ENCODE results near the gene TSPAN9. TPM values are rescaled to one million over a fixed set of nuclear protein-coding genes. Genes with fewer than 3 reads are reported as not detected.
A peak's percentile ranks its signal among the peaks of the same experiment; 100 is the strongest.

TSPAN9 gene
- total and polyA plus RNA-seq, 11 donors = 70.0 to 387 (median 151) TPM

DNA sequence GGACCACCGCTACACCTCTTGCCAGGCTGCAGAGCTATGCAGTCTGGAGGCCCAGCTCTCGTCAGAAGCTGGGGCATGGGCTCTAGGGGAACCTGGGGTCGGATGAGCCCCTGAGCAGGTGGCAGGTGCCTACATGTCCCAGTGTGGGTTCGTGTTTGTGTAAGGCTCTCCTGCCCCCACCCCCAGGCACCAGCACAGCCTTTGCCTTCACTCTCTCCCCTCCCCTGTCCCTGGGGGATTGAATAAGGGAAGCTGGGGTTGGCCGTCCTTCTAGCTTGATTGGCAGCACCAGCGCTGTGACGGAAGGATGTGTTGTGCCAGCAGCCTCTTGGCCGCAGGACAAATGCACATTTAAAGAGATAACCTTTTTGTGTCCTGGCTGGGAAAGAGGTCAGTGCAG lies 34.8 kb upstream of the TSPAN9 start:
- ATAC-seq (peak; percentile 22 to 49 (median 40)), DNase-seq (peak in 4 of 5 donors; percentile 60 to 83 (median 78))
- TF ChIP-seq, protein P1, sequence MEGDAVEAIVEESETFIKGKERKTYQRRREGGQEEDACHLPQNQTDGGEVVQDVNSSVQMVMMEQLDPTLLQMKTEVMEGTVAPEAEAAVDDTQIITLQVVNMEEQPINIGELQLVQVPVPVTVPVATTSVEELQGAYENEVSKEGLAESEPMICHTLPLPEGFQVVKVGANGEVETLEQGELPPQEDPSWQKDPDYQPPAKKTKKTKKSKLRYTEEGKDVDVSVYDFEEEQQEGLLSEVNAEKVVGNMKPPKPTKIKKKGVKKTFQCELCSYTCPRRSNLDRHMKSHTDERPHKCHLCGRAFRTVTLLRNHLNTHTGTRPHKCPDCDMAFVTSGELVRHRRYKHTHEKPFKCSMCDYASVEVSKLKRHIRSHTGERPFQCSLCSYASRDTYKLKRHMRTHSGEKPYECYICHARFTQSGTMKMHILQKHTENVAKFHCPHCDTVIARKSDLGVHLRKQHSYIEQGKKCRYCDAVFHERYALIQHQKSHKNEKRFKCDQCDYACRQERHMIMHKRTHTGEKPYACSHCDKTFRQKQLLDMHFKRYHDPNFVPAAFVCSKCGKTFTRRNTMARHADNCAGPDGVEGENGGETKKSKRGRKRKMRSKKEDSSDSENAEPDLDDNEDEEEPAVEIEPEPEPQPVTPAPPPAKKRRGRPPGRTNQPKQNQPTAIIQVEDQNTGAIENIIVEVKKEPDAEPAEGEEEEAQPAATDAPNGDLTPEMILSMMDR (IDR thresholded peaks at IDR 0.05) = no peak
- TF ChIP-seq POLR2A (IDR thresholded peaks at IDR 0.05) = no peak
- Histone ChIP-seq H3K27me3 (peaks cover 0 to 2% (median 0%) of the 10 kb centered on the region in 9 donors), H3K4me3 (no peak overlapping the region), H3K36me3 (peaks cover 0 to 31% (median 9%) of the 10 kb centered on the region in 9 donors), H3K27ac (peak overlapping the region in 4 of 12 donors; percentile 8 to 35 (median 14)), H3K9me3 (no peaks in the 10 kb centered on the region), H3K4me1 (peaks cover 0 to 26% (median 6%) of the 10 kb centered on the region in 12 donors)
- intact Hi-C loops (cut with DNase I) = no loop called here
- WGBS, 4 donors = 34 to 40% (median 37%) methylated on average over 8 of the region's 8 CpGs

DNA sequence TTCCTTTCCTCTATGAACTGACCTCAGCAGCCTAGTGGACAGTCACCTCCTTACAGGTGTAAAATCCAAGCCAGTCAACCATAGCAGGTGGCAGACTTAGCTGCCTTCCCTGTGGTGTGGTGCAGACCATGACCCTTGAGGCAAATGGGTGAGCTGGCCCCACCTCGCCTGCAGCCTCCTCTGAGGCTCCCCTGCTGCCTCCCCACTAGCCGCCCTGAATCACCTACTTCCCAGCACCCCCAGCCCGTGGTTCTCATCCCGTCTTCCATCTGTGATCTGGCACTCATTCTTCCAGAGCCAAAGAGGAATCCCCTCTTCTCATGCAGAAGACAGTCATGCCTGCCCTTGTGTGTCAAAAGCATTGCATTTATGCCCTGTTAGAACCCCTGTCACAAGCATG lies 34.4 kb upstream of the TSPAN9 start:
- intact Hi-C loops (cut with DNase I) = no loop called here
- WGBS, 4 donors = 84 to 90% (median 89%) methylated on average over 3 to 4 of the region's 4 CpGs
- no peak for TF ChIP-seq POLR2A (IDR thresholded peaks at IDR 0.05)
- TF ChIP-seq, protein P1 (IDR thresholded peaks at IDR 0.05) = no peak
- Histone ChIP-seq H3K4me1 (peaks cover 0 to 30% (median 8%) of the 10 kb centered on the region in 12 donors), H3K4me3 (no peak overlapping the region), H3K36me3 (peaks cover 0 to 28% (median 9%) of the 10 kb centered on the region in 9 donors), H3K27me3 (peaks cover 0 to 2% (median 0%) of the 10 kb centered on the region in 9 donors), H3K9me3 (no peaks in the 10 kb centered on the region), H3K27ac (peak overlapping the region in 1 of 12 donors; percentile 1)
- DNase-seq (peak in 1 of 5 donors; percentile 22), ATAC-seq (no peak)

DNA sequence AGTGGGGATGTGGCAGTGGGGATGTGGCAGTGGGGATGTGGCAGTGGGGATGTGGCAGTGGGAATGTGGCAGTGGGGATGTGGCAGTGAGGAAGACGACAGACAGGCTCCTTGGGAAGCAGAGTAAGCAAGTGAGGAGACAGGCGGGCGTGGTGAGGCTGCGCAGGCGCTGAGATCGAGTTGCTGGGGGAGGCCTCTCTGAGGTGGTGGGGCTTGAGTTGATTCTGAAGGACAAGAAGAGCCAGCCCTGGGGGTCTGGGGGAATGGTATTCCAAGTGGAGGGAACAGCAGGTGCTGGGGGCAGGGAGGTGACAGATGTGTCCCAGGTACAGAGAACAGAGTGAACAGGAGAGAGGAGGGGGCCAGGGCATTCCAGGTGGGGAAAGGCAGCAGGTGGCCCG lies 33.8 kb upstream of the TSPAN9 start:
- Histone ChIP-seq H3K27ac (no peak overlapping the region), H3K27me3 (peaks cover 0 to 2% (median 0%) of the 10 kb centered on the region in 9 donors), H3K36me3 (peaks cover 0 to 23% (median 6%) of the 10 kb centered on the region in 9 donors), H3K4me3 (no peak overlapping the region), H3K9me3 (no peaks in the 10 kb centered on the region), H3K4me1 (peaks cover 0 to 35% (median 10%) of the 10 kb centered on the region in 12 donors)
- intact Hi-C loops (cut with DNase I) = no loop called here
- ATAC-seq (no peak), DNase-seq (peak in 1 of 5 donors; percentile 9)
- WGBS, 4 donors = 90 to 96% (median 93%) methylated on average over 7 of the region's 7 CpGs
- no peak for TF ChIP-seq POLR2A (IDR thresholded peaks at IDR 0.05)
- TF ChIP-seq, protein P1 (IDR thresholded peaks at IDR 0.05) = no peak

DNA sequence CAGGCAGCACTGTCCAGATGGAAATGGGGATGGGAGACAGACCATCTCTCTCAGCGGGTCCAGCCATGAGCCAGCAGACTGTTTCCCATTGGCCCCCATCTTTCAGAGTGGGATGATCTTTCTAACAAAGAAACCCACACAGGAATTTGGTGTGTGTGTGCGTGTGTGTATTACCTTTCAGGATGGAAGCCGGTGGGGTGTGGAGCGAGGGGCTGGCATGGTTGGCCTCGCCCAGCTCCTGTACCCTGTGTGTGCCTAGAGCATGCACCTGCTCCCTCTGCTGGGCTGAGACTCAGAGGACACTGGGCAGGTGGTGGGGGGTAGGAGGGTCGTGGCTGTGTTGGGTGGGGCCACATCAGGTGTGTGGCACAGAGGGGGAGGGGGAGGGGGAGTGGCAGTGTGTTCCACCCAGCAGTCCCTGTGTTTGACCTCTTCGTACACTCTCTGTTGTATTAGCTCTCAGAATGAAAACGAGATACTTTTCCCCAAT lies 33.0 kb upstream of the TSPAN9 start:
- Histone ChIP-seq H3K4me1 (peaks cover 0 to 36% (median 10%) of the 10 kb centered on the region in 12 donors), H3K36me3 (peaks cover 0 to 16% (median 0%) of the 10 kb centered on the region in 9 donors), H3K27me3 (peaks cover 0 to 2% (median 0%) of the 10 kb centered on the region in 9 donors), H3K9me3 (no peaks in the 10 kb centered on the region), H3K4me3 (no peak overlapping the region), H3K27ac (no peak overlapping the region)
- 86 to 89% (median 87%) methylated on average over 7 to 8 of the region's 8 CpGs for WGBS, 4 donors
- intact Hi-C loops (cut with DNase I) = no loop called here
- ATAC-seq (no peak), DNase-seq (no peak)
- no peak for TF ChIP-seq POLR2A (IDR thresholded peaks at IDR 0.05)
- TF ChIP-seq, protein P1 (IDR thresholded peaks at IDR 0.05) = no peak

Data from heart left ventricle (tissue), 16 donors.